ENCODE results near the gene FAM222B. TPM values are rescaled to one million over a fixed set of nuclear protein-coding genes. Genes with fewer than 3 reads are reported as not detected.
A peak's percentile ranks its signal among the peaks of the same experiment; 100 is the strongest.

FAM222B gene
- total RNA-seq, 4 donors from 2014 or later, result 12.1 to 20.7 (median 17.8) TPM

DNA sequence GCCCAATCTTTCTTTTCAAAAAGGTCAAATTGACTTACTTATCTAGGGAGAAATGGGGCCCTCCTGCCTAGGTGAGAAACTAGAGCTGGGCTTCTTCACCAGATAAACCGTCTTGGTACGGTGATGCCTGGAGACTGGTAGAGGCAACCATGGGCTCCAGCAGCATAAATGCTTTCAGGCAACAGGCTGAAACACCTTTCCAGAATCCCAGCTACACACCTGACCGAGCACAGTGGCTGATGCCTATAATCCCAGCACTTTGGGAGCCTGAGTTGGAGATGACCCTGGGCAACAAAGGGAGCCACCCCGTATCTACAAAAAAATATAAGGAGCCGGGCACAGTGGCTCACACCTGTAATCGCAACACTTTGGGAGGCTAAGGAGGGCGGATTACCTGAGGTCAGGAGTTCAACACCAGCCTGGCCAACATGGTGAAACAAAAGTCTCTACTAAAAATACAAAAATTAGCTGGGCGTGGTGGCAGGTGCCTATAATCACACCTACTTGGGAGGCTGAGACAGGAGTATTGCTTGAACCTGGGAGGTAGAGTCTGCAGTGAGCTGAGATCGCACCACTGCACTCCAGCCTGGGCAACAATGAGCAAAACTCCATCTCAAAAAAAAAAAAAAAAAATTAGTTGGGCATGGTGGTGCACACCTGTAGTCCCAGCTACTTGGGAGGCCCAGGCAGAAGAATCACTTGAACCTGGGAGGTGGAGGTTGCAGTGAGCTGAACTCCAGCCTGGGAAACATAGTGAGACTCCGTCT, 90.8 kb downstream of the FAM222B start:
- Histone ChIP-seq H3K4me3 (no peak overlapping the region), H3K27ac (no peak overlapping the region), H3K36me3 (peaks cover 23% of the 10 kb centered on the region), H3K4me1 (peaks cover 32% of the 10 kb centered on the region), H3K9me3 (no peaks in the 10 kb centered on the region), H3K27me3 (no peaks in the 10 kb centered on the region)
- 90% methylated on average over 9 of the region's 10 CpGs for WGBS
- no peak for TF ChIP-seq EP300 (IDR thresholded peaks at IDR 0.05)
- TF ChIP-seq, protein P1, sequence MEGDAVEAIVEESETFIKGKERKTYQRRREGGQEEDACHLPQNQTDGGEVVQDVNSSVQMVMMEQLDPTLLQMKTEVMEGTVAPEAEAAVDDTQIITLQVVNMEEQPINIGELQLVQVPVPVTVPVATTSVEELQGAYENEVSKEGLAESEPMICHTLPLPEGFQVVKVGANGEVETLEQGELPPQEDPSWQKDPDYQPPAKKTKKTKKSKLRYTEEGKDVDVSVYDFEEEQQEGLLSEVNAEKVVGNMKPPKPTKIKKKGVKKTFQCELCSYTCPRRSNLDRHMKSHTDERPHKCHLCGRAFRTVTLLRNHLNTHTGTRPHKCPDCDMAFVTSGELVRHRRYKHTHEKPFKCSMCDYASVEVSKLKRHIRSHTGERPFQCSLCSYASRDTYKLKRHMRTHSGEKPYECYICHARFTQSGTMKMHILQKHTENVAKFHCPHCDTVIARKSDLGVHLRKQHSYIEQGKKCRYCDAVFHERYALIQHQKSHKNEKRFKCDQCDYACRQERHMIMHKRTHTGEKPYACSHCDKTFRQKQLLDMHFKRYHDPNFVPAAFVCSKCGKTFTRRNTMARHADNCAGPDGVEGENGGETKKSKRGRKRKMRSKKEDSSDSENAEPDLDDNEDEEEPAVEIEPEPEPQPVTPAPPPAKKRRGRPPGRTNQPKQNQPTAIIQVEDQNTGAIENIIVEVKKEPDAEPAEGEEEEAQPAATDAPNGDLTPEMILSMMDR (IDR thresholded peaks at IDR 0.05), result no peak
- TF ChIP-seq POLR2A (IDR thresholded peaks at IDR 0.05), result no peak
- no peak for TF ChIP-seq POLR2AphosphoS5 (IDR thresholded peaks at IDR 0.05)
- DNase-seq (ENCODE audit: low spot score in 2 of 2), result no peak

DNA sequence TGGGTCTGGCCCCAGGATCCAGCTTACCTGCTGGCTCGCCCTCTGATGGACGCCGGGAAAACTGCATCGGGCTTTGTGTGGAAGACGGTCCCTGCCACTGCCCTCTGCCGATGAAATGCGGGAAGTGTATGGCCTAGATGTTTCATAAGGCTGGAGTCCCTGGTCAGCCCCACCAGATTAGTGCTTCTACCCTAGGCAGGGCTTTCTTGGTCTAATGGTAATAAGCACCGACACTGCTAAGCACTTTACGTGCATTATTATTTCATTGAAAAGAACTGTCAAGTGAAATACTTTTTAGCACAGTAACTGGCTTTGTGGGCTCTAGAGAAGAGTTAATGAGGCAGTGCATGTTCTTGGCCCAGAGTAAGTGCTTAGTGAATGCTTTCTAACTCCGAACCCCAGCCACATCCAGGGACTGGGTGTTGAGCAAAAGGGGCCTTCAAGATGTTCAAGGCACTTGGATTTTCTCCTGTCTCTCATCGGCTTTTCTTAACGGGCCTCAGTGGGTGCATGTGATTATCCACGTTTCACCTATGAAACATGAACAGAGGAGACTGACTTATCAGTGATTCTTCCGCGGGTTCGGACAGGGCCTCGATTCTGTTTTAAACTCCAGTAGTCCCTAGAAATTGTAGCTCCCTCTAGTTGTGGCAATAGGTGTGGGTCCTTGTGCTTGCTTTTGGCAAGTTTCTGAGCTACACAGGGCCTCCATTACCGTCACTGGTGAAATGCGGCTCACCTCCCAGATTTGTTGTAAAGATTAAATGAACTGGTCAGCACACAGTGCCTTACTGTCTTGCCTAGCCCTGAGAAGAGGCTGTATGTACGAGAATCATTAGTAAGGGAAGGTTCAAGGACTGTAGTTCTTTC, 92.2 kb downstream of the FAM222B start:
- H3K36me3 ChIP-seq, result peaks cover 23% of the 10 kb centered on the region
- H3K27me3 ChIP-seq, result no peaks in the 10 kb centered on the region
- TF ChIP-seq POLR2AphosphoS5 (IDR thresholded peaks at IDR 0.05) (peak in 2 of 3 donors; percentile 64 to 80), EP300 (IDR thresholded peaks at IDR 0.05) (no peak), POLR2A (IDR thresholded peaks at IDR 0.05) (no peak)
- TF ChIP-seq, protein P1 (IDR thresholded peaks at IDR 0.05), result peak; percentile 100
- H3K4me1 ChIP-seq, result peaks cover 45% of the 10 kb centered on the region
- no peak overlapping the region for H3K4me3 ChIP-seq
- 33% methylated on average over 20 of the region's 20 CpGs for WGBS
- peak; percentile 95 to 97 for DNase-seq (ENCODE audit: low spot score in 2 of 2)
- H3K9me3 ChIP-seq, result no peaks in the 10 kb centered on the region
- H3K27ac ChIP-seq, result no peak overlapping the region

DNA sequence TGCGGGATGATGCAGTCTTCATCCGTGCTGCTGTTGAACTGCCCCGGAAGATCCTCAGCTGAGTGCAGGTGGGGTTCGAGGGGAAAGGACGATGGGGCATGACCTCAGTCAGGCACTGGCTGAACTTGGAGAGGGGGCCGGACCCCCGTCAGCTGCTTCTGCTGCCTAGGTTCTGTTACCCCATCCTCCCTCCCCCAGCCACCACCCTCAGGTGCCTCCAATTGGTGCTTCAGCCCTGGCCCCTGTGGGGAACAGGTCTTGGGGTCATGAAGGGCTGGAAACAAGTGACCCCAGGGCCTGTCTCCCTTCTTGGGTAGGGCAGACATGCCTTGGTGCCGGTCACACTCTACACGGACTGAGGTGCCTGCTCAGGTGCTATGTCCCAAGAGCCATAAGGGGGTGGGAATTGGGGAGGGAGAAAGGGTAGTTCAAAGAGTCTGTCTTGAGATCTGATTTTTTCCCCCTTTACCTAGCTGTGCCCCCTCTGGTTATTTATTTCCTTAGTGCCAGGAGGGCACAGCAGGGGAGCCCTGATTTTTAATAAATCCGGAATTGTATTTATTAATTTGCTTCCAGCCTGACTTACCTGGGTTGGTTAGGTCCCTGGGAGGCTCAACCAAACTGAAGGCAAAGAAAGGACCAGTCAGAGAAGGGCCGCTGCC, 92.9 kb downstream of the FAM222B start:
- H3K36me3 ChIP-seq, result peaks cover 23% of the 10 kb centered on the region
- no peak for TF ChIP-seq POLR2A (IDR thresholded peaks at IDR 0.05)
- TF ChIP-seq EP300 (IDR thresholded peaks at IDR 0.05), result no peak

DNA sequence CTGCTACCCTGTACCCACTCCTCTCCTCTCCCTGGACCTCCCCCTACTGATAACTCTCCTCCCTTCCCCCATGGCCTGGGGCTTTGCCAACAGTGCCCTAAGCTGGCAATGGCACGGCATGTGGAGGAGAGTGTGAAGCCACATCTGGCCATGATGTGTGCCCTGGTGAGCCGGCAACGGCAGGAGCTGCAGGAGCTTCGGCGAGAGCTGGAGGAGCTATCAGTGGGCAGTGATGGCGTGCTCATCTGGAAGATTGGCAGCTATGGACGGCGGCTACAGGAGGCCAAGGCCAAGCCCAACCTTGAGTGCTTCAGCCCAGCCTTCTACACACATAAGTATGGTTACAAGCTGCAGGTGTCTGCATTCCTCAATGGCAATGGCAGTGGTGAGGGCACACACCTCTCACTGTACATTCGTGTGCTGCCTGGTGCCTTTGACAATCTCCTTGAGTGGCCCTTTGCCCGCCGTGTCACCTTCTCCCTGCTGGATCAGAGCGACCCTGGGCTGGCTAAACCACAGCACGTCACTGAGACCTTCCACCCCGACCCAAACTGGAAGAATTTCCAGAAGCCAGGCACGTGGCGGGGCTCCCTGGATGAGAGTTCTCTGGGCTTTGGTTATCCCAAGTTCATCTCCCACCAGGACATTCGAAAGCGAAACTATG, 93.6 kb downstream of the FAM222B start:
- no peak overlapping the region for H3K4me3 ChIP-seq
- TF ChIP-seq, protein P1 (IDR thresholded peaks at IDR 0.05), result no peak
- TF ChIP-seq POLR2A (IDR thresholded peaks at IDR 0.05) (no peak), POLR2AphosphoS5 (IDR thresholded peaks at IDR 0.05) (no peak), EP300 (IDR thresholded peaks at IDR 0.05) (no peak)
- no peaks in the 10 kb centered on the region for H3K27me3 ChIP-seq
- 69% methylated on average over 15 of the region's 18 CpGs for WGBS
- H3K36me3 ChIP-seq, result peaks cover 23% of the 10 kb centered on the region
- H3K9me3 ChIP-seq, result no peaks in the 10 kb centered on the region
- no peak overlapping the region for H3K27ac ChIP-seq
- DNase-seq (ENCODE audit: low spot score in 2 of 2), result no peak
- H3K4me1 ChIP-seq, result peaks cover 60% of the 10 kb centered on the region

More for the DNA sequence above, 92.9 kb downstream of the FAM222B start:
- WGBS, result 57% methylated on average over 10 of the region's 11 CpGs
- H3K27me3 ChIP-seq, result no peaks in the 10 kb centered on the region
- H3K27ac ChIP-seq, result no peak overlapping the region
- no peak overlapping the region for H3K4me3 ChIP-seq
- peaks cover 53% of the 10 kb centered on the region for H3K4me1 ChIP-seq
- no peaks in the 10 kb centered on the region for H3K9me3 ChIP-seq
- no peak for DNase-seq (ENCODE audit: low spot score in 2 of 2)

Measured in suprapubic skin (tissue), 4 donors.